Tibial artery (tissue), 4 donors: Measurements from ENCODE around the gene CHD2.
A peak's percentile ranks its signal among the peaks of the same experiment; 100 is the strongest.

Source experiments
- DNase-seq, 2 donors: peaks; one replicate each; pipeline ENCODE4 v3.0.0-alpha.2; 2019
- H3K27ac ChIP-seq, 2 donors: fragments of 200-600 bp; sonication (generic) in 1 of 2; 1 replicate in 1 of 2; 2 replicates in 1 of 2; pipeline ENCODE4 v1.5.1; 2018 to 2019; ENCODE audit warnings: mild to moderate bottlenecking in 1 of 2
- H3K27me3 ChIP-seq, 2 donors: fragments of 200-600 bp; sonication (generic) in 1 of 2; one replicate each; pipeline versions ENCODE4 v1.5.1 to v1.6.0; 2016 to 2019
- H3K36me3 ChIP-seq, 3 donors: fragments of 200-600 bp; sonication (generic) in 2 of 3; one replicate each; pipeline ENCODE4 v1.5.1; 2016 to 2019; ENCODE audit warnings: mild to moderate bottlenecking in 2 of 3
- H3K4me1 ChIP-seq, 4 donors: fragments of 200-600 bp; sonication (generic) in 2 of 4; 1 replicate in 3 of 4; 2 replicates in 1 of 4; pipeline ENCODE4 v1.5.1; 2016 to 2019
- H3K4me3 ChIP-seq, 2 donors: fragments of 200-600 bp; sonication (generic) in 1 of 2; 1 replicate in 1 of 2; 2 replicates in 1 of 2; pipeline ENCODE4 v1.5.1; 2018 to 2019; ENCODE audit warnings: mild to moderate bottlenecking in 2 of 2
- H3K9me3 ChIP-seq, 3 donors: fragments of 200-600 bp; sonication (generic) in 1 of 3; one replicate each; pipeline ENCODE4 v1.5.1; 2016 to 2019
- CTCF ChIP-seq, 2 experiments: fragments of 200-600 bp in 1 of 2; fragments of 450-650 bp in 1 of 2; IDR thresholded peaks; one replicate each; pipeline ENCODE4 v1.5.1; 2017 to 2019; ENCODE audit warnings: antibody characterized with exemption in 2 of 2, mild to moderate bottlenecking in 1 of 2, moderate library complexity in 1 of 2
- intact Hi-C: fragments of 100-400 bp; cut with DNase I; formaldehyde crosslinking; loops from one replicate; pipeline ENCODE4 v1.15.0; 2023; ENCODE audit warnings: low total_unique reads

Gene CHD2

DNA sequence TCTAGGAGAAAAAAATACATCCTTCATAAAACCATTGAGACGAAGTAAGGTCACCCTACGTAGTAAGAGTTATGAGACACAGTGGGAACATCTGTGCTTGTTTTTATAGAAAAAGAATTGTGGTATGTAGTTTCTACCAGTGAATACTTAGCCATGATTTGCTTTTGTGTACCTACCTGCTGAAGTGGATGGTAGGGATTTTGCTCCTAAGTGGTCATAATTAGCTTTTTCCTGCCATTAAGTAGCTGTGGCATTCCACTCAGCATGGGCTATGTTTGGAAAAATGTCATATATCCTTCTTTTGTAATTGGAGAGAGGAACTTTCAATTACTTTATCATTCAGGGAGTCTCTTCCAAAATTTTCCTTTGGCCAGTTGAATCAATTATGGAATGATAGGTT lies 63.7 kb downstream of the CHD2 start:
- intact Hi-C loops, result no loop called here
- peaks cover 0 to 12% (median under 1%) of the 10 kb centered on the region in 4 donors for H3K4me1 ChIP-seq
- H3K4me3 ChIP-seq, result no peak overlapping the region
- DNase-seq, result no peak
- H3K27ac ChIP-seq, result no peak overlapping the region
- peaks cover 40 to 76% (median 59%) of the 10 kb centered on the region in 3 donors for H3K36me3 ChIP-seq
- H3K9me3 ChIP-seq, result no peaks in the 10 kb centered on the region
- TF ChIP-seq CTCF (IDR thresholded peaks at IDR 0.05), result no peak
- H3K27me3 ChIP-seq, result no peaks in the 10 kb centered on the region

DNA sequence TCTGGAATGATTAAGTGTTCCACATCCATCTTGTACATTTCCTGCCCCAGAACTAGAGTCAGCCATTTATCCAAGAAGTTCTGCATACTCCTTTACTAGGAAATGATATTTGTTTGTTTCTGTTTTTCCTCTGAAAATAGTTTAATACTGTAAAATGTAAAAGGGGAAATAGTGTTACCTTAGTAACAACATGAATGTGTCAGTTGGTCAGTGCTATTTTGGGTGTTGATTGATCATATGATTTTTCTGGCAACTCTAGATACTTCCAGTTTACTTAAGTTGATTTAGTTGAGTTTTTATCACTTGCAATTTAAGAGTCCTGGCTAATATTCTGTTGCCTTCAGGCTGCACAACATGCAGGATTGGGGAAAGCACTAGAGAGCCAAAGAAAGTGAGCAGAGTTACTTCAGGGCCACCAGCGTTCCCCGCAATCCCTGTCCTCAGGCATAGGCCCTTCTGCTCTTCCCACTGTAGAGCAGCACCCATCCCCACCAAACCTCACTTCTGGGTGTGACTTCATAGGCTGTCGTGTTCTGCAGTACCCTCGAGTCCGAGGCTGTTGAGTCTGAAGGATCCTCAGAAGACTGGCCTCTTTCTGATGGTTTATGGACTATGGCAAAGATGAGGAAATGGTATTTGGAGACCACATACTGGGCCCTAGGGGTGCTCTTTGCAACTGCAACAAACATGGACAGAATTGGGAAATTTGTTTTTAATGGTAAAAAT lies 69.0 kb downstream of the CHD2 start:
- intact Hi-C loops, result no loop called here
- H3K4me1 ChIP-seq, result peaks cover 0 to 35% (median 2%) of the 10 kb centered on the region in 4 donors
- no peaks in the 10 kb centered on the region for H3K27me3 ChIP-seq
- no peaks in the 10 kb centered on the region for H3K9me3 ChIP-seq
- peak overlapping the region; percentile 35 to 56 for H3K27ac ChIP-seq
- H3K36me3 ChIP-seq, result peaks cover 48 to 71% (median 63%) of the 10 kb centered on the region in 3 donors
- no peak overlapping the region for H3K4me3 ChIP-seq
- DNase-seq, result no peak
- TF ChIP-seq CTCF (IDR thresholded peaks at IDR 0.05), result peak in 1 of 2 experiments; percentile 15

DNA sequence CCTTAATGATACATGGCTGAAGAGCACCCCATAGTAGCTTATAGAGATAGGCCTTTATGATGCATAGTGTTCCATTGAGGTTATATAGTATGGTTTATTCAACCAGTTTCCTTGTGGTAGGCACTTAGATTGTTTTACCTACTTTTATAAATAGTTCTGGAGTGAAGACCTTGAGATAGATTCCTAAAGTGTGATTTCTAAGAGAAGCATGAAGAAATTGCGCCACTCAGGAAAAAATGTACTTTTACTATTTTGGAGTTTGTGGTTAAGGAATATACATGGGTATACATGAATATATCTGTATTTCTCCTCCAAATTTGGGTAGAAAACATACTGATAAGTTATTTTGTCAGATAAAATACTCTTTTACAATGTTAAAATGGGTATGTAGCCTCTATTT lies 70.5 kb downstream of the CHD2 start:
- Histone ChIP-seq H3K9me3 (no peaks in the 10 kb centered on the region), H3K36me3 (peaks cover 56 to 71% (median 67%) of the 10 kb centered on the region in 3 donors), H3K27ac (peak overlapping the region in 1 of 2 donors; percentile 2), H3K4me1 (peaks cover 0 to 35% (median 2%) of the 10 kb centered on the region in 4 donors), H3K4me3 (no peak overlapping the region), H3K27me3 (no peaks in the 10 kb centered on the region)
- DNase-seq, result no peak
- intact Hi-C loops, result no loop called here
- no peak for TF ChIP-seq CTCF (IDR thresholded peaks at IDR 0.05)

GRCh38 chr15:92971081-92971480 lies 71.0 kb downstream of the CHD2 start:
- Histone ChIP-seq H3K27ac (peak overlapping the region in 1 of 2 donors; percentile 2), H3K4me3 (no peak overlapping the region)
- intact Hi-C loops, result no loop called here

DNA sequence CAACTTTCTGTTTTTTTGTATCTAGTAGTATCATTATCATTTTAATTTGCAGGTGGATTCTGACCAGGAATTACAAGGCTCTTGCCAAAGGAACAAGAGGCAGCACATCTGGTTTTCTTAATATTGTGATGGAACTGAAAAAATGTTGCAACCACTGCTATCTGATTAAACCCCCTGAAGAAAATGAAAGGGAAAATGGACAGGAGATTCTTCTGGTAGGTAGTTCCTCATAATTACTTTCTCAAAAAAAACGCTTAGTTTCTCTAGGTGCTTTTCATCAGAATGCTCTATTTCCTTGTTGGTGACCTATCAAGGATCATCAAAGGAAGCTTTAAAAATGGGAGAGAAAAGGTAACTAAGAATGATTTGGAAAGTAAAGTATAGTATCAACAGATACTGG lies 71.6 kb downstream of the CHD2 start:
- H3K27ac ChIP-seq, result peak overlapping the region in 1 of 2 donors; percentile 2
- no peak for DNase-seq

More at GRCh38 chr15:92971081-92971480, 71.0 kb downstream of the CHD2 start:
- peaks cover 0 to 35% (median 2%) of the 10 kb centered on the region in 4 donors for H3K4me1 ChIP-seq
- H3K36me3 ChIP-seq, result peaks cover 57 to 74% (median 71%) of the 10 kb centered on the region in 3 donors
- TF ChIP-seq CTCF (IDR thresholded peaks at IDR 0.05), result no peak
- H3K27me3 ChIP-seq, result no peaks in the 10 kb centered on the region
- H3K9me3 ChIP-seq, result no peaks in the 10 kb centered on the region
- no peak for DNase-seq

More for the DNA sequence above, 71.6 kb downstream of the CHD2 start:
- no peaks in the 10 kb centered on the region for H3K9me3 ChIP-seq
- H3K4me3 ChIP-seq, result no peak overlapping the region
- intact Hi-C loops, result no loop called here
- H3K36me3 ChIP-seq, result peaks cover 57 to 78% (median 75%) of the 10 kb centered on the region in 3 donors
- TF ChIP-seq CTCF (IDR thresholded peaks at IDR 0.05), result no peak
- H3K27me3 ChIP-seq, result no peaks in the 10 kb centered on the region
- peaks cover 0 to 35% (median 2%) of the 10 kb centered on the region in 4 donors for H3K4me1 ChIP-seq
